ENCODE results near the gene SLC10A7. TPM values are rescaled to one million over a fixed set of nuclear protein-coding genes. Genes with fewer than 3 reads are reported as not detected.

SLC10A7 gene
- total and polyA plus RNA-seq, 2 of the 4 experiments (the other 2 are of a cell fraction) = 5.2 to 8.4 TPM

DNA sequence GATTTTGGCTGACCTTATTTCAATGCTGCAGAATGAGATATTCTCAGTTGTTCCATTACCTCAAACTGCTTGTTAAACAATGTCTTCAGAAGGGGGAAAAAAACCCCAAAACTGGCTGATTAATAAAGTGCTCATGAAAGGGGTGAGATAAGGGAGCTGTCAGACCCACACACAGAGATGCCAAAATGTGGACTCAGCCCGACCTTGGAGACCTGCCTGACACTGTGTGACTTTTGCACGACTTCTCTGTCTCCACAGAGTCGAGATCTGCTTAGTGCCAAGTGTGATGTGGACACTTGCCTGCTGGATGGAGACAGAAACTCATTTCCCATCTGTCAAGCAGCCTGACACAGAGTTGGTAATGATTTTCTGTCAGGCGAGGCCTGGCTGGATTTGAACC lies 275.9 kb downstream of the SLC10A7 start:
- Histone ChIP-seq H3K56ac (ENCODE audit: extremely low read depth, insufficient read depth, low read length) (no peak overlapping the region), H3K9me3 (ENCODE audit: control insufficient read depth, insufficient read depth, low read length) (no peaks in the 10 kb centered on the region), H3K27me3 (ENCODE audit: control insufficient read depth, insufficient read depth, low read length) (no peaks in the 10 kb centered on the region), H3K14ac (replicated peaks; ENCODE audit: low read depth, low read length) (no peak overlapping the region), H3K4me2 (ENCODE audit: low read depth, low read length) (no peak overlapping the region), H3K4me1 (ENCODE audit: control insufficient read depth, insufficient read depth, low read length) (peaks cover 11% of the 10 kb centered on the region), H3K36me3 (ENCODE audit: control insufficient read depth, insufficient read depth, low read length) (no peaks in the 10 kb centered on the region), H2BK20ac (ENCODE audit: low read depth, low read length) (no peak overlapping the region), H2AK9ac (replicated peaks; ENCODE audit: low read depth, low read length, poor library complexity) (no peak overlapping the region), H3K9ac (ENCODE audit: low read depth, low read length) (no peak overlapping the region), H3K79me1 (ENCODE audit: low read depth in 1 of 2, low read length in 2 of 2) (no peaks in the 10 kb centered on the region), H4K91ac (ENCODE audit: insufficient read depth, low read depth, low read length) (no peak overlapping the region), H3K4me3 (ENCODE audit: insufficient read depth, low read depth, low read length) (no peak overlapping the region), H4K20me1 (ENCODE audit: insufficient read depth, low read length) (no peaks in the 10 kb centered on the region), H2BK5ac (ENCODE audit: low read depth, low read length, poor library complexity, severe bottlenecking) (no peak overlapping the region), H2AK5ac (ENCODE audit: low read depth, low read length) (no peak overlapping the region), H3K4ac (ENCODE audit: low read depth, low read length) (no peak overlapping the region), H4K5ac (ENCODE audit: low read depth, low read length) (no peak overlapping the region), H3K23ac (ENCODE audit: low read depth, low read length) (no peak overlapping the region), H3K9me1 (ENCODE audit: insufficient read depth, low read length) (peaks cover 8% of the 10 kb centered on the region), H3K27ac (ENCODE audit: insufficient read depth, low read length) (no peak overlapping the region), H4K8ac (ENCODE audit: low read depth in 2 of 2, low read length in 2 of 2) (no peak overlapping the region; a peak in 1 of 4 replicates), H3K18ac (ENCODE audit: low read depth, low read length) (no peak overlapping the region), H2AFZ (replicated peaks; ENCODE audit: low read length, poor library complexity) (no peak overlapping the region), H2BK15ac (ENCODE audit: low read depth, low read length) (no peak overlapping the region), H2BK120ac (ENCODE audit: low read depth, low read length) (no peak overlapping the region)
- BruUV-seq (replicated peaks) = no TSS peak
- CTCF ChIA-PET = no interaction called here
- in situ Hi-C loops (cut with MboI; ENCODE audit: low sequenced_read_pairs) (no loop called here), intact Hi-C loops (cut with micrococcal nuclease) (no loop called here), dilution Hi-C loops (cut with HindIII; ENCODE audit: low sequenced_read_pairs, unreplicated experiment) (no loop called here)
- ATAC-seq (ENCODE audit: low read depth) (no peak), DNase-seq (no peak)
- no CpG with 5 or more reads among the region's 4 CpGs for WGBS, 2 experiments (ENCODE audit: extremely low coverage in 2 of 2, insufficient read length in 1 of 2)
- no peak for TF ChIP-seq CEBPB (IDR thresholded peaks at IDR 0.05; ENCODE audit: low read depth, low read length)
- no peak for TF ChIP-seq NFE2L2 (IDR thresholded peaks at IDR 0.05; ENCODE audit: low read depth, low read length)
- TF ChIP-seq, protein P1, sequence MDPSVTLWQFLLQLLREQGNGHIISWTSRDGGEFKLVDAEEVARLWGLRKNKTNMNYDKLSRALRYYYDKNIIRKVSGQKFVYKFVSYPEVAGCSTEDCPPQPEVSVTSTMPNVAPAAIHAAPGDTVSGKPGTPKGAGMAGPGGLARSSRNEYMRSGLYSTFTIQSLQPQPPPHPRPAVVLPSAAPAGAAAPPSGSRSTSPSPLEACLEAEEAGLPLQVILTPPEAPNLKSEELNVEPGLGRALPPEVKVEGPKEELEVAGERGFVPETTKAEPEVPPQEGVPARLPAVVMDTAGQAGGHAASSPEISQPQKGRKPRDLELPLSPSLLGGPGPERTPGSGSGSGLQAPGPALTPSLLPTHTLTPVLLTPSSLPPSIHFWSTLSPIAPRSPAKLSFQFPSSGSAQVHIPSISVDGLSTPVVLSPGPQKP (IDR thresholded peaks at IDR 0.05; ENCODE audit: borderline replicate concordance, low read depth, low read length) = no peak
- TF ChIP-seq MAZ (IDR thresholded peaks at IDR 0.05; ENCODE audit: borderline replicate concordance, low read depth, low read length) = no peak
- TF ChIP-seq SMC3 (IDR thresholded peaks at IDR 0.05; ENCODE audit: low read depth, low read length) = no peak
- no peak for TF ChIP-seq RCOR1 (IDR thresholded peaks at IDR 0.05; ENCODE audit: insufficient replicate concordance, low read length)
- no peak for TF ChIP-seq RFX5 (IDR thresholded peaks at IDR 0.05; ENCODE audit: low read depth, low read length)
- no peak for TF ChIP-seq CHD1 (IDR thresholded peaks at IDR 0.05; ENCODE audit: low read depth, low read length)
- no peak for TF ChIP-seq FOS (IDR thresholded peaks at IDR 0.05; ENCODE audit: low read depth, low read length)
- no peak for TF ChIP-seq POLR2A (IDR thresholded peaks at IDR 0.05; ENCODE audit: low read depth, low read length)
- TF ChIP-seq BHLHE40 (IDR thresholded peaks at IDR 0.05; ENCODE audit: low read depth, low read length) = no peak
- TF ChIP-seq MXI1 (IDR thresholded peaks at IDR 0.05; ENCODE audit: borderline replicate concordance, low read depth, low read length) = no peak
- TF ChIP-seq USF2 (IDR thresholded peaks at IDR 0.05; ENCODE audit: low read depth, low read length) = no peak
- POLR2A ChIA-PET (ENCODE audit: unreplicated experiment) = no interaction called here
